IPS DF 19.7 (cell line): ENCODE measurements around the gene CALCOCO2.
A peak's percentile ranks its signal among the peaks of the same experiment; 100 is the strongest.
"Not testable (repeated sequence)": the region's sequence is repeated elsewhere in the genome, so short reads cannot be mapped to it uniquely, and the experiment has no call there.

ENCODE experiments used
- DNase-seq: peaks from one replicate; pipeline ENCODE4 v3.0.0-alpha.2; 2013; ENCODE audit warnings: low read depth, low spot score

The CALCOCO2 gene

GRCh38 chr17:48830840-48831548, at the start of gene CALCOCO2:
CALCOCO2 (plus strand) TSS chr17:48831035; CDS start chr17:48841708, 10,673 bp downstream.
- no peak for DNase-seq

GRCh38 chr17:48787828-48788227, 43.0 kb upstream of the CALCOCO2 start:
- DNase-seq: no peak

- no peak for DNase-seq
Observed at GRCh38 chr17:48790607-48791127, 40.2 kb upstream of the CALCOCO2 start.

- peak; percentile 48 for DNase-seq
Observed at GRCh38 chr17:48791128-48792032, 39.5 kb upstream of the CALCOCO2 start.

- DNase-seq: no peak
Observed at GRCh38 chr17:48792033-48792798, 38.6 kb upstream of the CALCOCO2 start.

- no peak for DNase-seq
Observed at GRCh38 chr17:48795444-48796162, 35.2 kb upstream of the CALCOCO2 start.

GRCh38 chr17:48796163-48796522, 34.7 kb upstream of the CALCOCO2 start:
- DNase-seq: not testable (repeated sequence)

GRCh38 chr17:48799069-48799723, 31.6 kb upstream of the CALCOCO2 start:
- DNase-seq: no peak

- DNase-seq: no peak
Observed at GRCh38 chr17:48800626-48801217, 30.1 kb upstream of the CALCOCO2 start.

- DNase-seq: no peak
Observed at GRCh38 chr17:48804936-48805411, 25.9 kb upstream of the CALCOCO2 start.

GRCh38 chr17:48809182-48809581, 21.7 kb upstream of the CALCOCO2 start:
- no peak for DNase-seq

GRCh38 chr17:48812001-48812400, 18.8 kb upstream of the CALCOCO2 start:
- DNase-seq: no peak

- no peak for DNase-seq
Observed at GRCh38 chr17:48814504-48814903, 16.3 kb upstream of the CALCOCO2 start.

GRCh38 chr17:48815311-48815710, 15.5 kb upstream of the CALCOCO2 start:
- no peak for DNase-seq

GRCh38 chr17:48816438-48816773, 14.4 kb upstream of the CALCOCO2 start:
- DNase-seq: no peak

- DNase-seq: peak; percentile 89
Observed at GRCh38 chr17:48816774-48817590, 13.9 kb upstream of the CALCOCO2 start, which contains the start of gene TTLL6. TTLL6 (minus strand) TSS chr17:48817229; CDS start chr17:48817072, 157 bp downstream.

- peak; percentile 81 for DNase-seq
Observed at GRCh38 chr17:48818361-48818841, 12.4 kb upstream of the CALCOCO2 start.

GRCh38 chr17:48819466-48819865, 11.4 kb upstream of the CALCOCO2 start:
- no peak for DNase-seq

- not testable (repeated sequence) for DNase-seq
Observed at GRCh38 chr17:48820936-48821335, 9.9 kb upstream of the CALCOCO2 start.
